Spleen (tissue), 11 donors: Measurements from ENCODE around the gene CREBRF. TPM values are rescaled to one million over a fixed set of nuclear protein-coding genes. Genes with fewer than 3 reads are reported as not detected.

Experiments
- DNase-seq: peaks from one replicate; pipeline ENCODE4 v3.0.0-alpha.2; 2020
- H3K27ac ChIP-seq, 8 donors: fragments of 200-600 bp; sonication (generic) in 7 of 8; 1 replicate in 4 of 8; 2 replicates in 4 of 8; pipeline versions ENCODE4 v1.5.0 to v1.8.0; 2016 to 2021; ENCODE audit warnings: inconsistent platforms in 4 of 8, mild to moderate bottlenecking in 4 of 8, moderate library complexity in 1 of 8
- H3K27me3 ChIP-seq, 7 donors: fragments of 200-600 bp; sonication (generic) in 6 of 7; replicated peaks in 1 of 7; 1 replicate in 4 of 7; 2 replicates in 3 of 7; pipeline versions ENCODE4 v1.5.0 to v1.8.0; 2016 to 2021; ENCODE audit warnings: inconsistent platforms in 3 of 7, mild to moderate bottlenecking in 1 of 7
- H3K36me3 ChIP-seq, 6 donors: fragments of 200-600 bp; sonication (generic) in 5 of 6; 1 replicate in 4 of 6; 2 replicates in 2 of 6; pipeline versions ENCODE4 v1.5.0 to v1.8.0; 2016 to 2021; ENCODE audit warnings: inconsistent platforms in 2 of 6
- H3K4me1 ChIP-seq, 6 donors: fragments of 200-600 bp; sonication (generic) in 5 of 6; 1 replicate in 3 of 6; 2 replicates in 3 of 6; pipeline versions ENCODE4 v1.5.0 to v1.8.0; 2016 to 2021; ENCODE audit warnings: inconsistent platforms in 3 of 6
- H3K4me3 ChIP-seq, 8 donors: fragments of 200-600 bp; sonication (generic) in 7 of 8; 1 replicate in 4 of 8; 2 replicates in 4 of 8; pipeline versions ENCODE4 v1.5.0 to v1.8.0; 2016 to 2021; ENCODE audit warnings: inconsistent platforms in 4 of 8, mild to moderate bottlenecking in 4 of 8, moderate library complexity in 2 of 8
- H3K9me3 ChIP-seq, 8 donors: fragments of 200-600 bp; sonication (generic) in 7 of 8; 1 replicate in 4 of 8; 2 replicates in 4 of 8; pipeline versions ENCODE4 v1.5.0 to v1.8.0; 2016 to 2021; ENCODE audit warnings: inconsistent platforms in 4 of 8
- POLR2A ChIP-seq, 3 donors: fragments of 450-650 bp; IDR thresholded peaks; one replicate each; pipeline ENCODE4 v1.5.1; 2017; ENCODE audit warnings: antibody characterized with exemption in 3 of 3, mild to moderate bottlenecking in 1 of 3
- POLR2AphosphoS5 ChIP-seq, 3 donors: sonication (generic); formaldehyde crosslinking; IDR thresholded peaks; one replicate each; pipeline ENCODE4 v1.5.1; 2017; ENCODE audit warnings: antibody characterized with exemption in 3 of 3
- WGBS, 5 donors: extraction: QIAGEN DNeasy Blood & Tissue Kit in 3 of 5; methylation state at CpG; one replicate each; pipeline versions ENCODE4 v1.1.5 to v1.1.7; 2013 to 2018; 5-methylcytosine and 5-hydroxymethylcytosine counted together
- intact Hi-C: fragments of 100-400 bp; cut with DNase I; formaldehyde crosslinking; loops from one replicate; pipeline ENCODE4 v1.15.0; 2023; ENCODE audit warnings: low total_unique reads
- polyA plus RNA-seq, 3 donors: library from polyadenylated mRNA; stranded (reverse); fragments of 200-250 nt; gene quantifications; one replicate each; pipeline ENCODE4 v1.2.1, GENCODE V29; 2013
- total RNA-seq, 7 donors: library from RNA; depleted of rRNA in 3 of 7; stranded (reverse); fragments of >200 nt in 3 of 7; fragmentation: NEBNext Ultra II Directional in 4 of 7; extraction: Animal tissue kit (Norgen Biotek cat#: 25700) in 4 of 7; gene quantifications; one replicate each; pipeline versions ENCODE4 v1.1.0 to v1.2.1, GENCODE V29; 2016 to 2021
- TF ChIP-seq, protein P1 (sequence below), 11 experiments: fragments of 200-600 bp in 7 of 11; fragments of 450-650 bp in 4 of 11; sonication (generic) in 4 of 11; IDR thresholded peaks in 8 of 11; conservative IDR thresholded peaks in 3 of 11; 1 replicate in 7 of 11; 2 replicates in 4 of 11; pipeline versions ENCODE4 v1.4.0 to v1.8.0; 2016 to 2021; ENCODE audit warnings: antibody characterized with exemption in 11 of 11, inconsistent platforms in 4 of 11, mild to moderate bottlenecking in 1 of 11
- donor health status: healthy with polysubstance abuse.
- donor health status: DM: no; HTN: no; CAD: no; lungs with moderate emphysema.
- donor health status: DM: no; HTN: no; CAD: no.
- donor health status: Bipolar disorder and iron deficiency.
- donor health status: healthy.
- donor health status: DM: no; HTN: no; CAD: no.
- donor health status: DM: yes; HTN: yes; CAD: no.

CREBRF gene
- total and polyA plus RNA-seq, 10 donors, result 7.2 to 85.9 (median 56.2) TPM

DNA sequence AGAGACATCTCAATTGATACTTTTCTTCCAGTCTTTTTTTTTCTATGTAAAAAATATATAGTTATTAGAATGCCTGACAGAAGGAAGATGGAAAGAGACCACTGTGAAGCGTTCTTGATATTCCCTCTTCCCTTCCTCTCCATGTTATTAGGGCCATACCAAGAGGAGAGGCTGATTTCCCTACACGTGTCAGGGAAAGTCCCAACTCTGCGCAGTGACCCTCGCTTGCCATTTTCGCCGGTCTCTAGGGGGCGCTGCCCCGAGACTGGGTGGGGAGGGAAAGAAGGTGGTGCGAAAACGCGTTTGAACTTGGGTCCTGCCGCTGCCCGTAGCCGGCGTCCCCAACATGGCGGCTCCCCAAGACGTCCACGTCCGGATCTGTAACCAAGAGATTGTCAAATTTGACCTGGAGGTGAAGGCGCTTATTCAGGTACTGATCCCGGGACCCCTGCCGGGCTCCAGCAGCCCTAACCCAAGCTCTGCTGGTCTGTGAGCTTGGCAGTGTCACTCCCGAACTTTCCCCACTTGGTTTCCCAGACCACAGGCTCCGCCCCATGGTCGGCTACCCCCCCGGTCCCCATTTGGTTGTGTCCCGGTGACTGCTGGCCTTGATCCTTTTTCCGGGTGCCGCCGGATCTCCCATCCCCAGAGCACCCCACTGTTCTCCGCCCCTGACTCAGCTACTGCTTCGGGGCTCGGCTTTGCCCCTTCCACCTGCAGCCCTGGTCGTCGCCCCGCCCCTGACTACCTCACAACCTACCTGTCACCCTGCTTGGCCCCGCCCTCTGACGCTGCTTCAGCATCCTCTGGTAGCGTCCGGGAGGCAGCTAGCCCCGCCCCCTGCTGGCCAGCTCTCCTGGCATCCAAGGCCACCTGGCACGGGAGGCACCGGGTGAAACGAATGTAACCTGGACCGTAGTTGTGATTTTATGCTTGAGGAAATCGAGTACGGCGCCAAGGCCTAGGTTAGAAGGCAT is 88.3 kb downstream of the CREBRF start, which contains the start of gene BNIP1:
TSS of gene BNIP1 (plus strand) at position 332 of the 977 bp plus-strand sequence. CDS start at position 347, 15 bp downstream.
- H3K27ac ChIP-seq, result peak within 1 kb of the TSS; percentile 89 to 94 (median 92)
- TF ChIP-seq, protein P1, sequence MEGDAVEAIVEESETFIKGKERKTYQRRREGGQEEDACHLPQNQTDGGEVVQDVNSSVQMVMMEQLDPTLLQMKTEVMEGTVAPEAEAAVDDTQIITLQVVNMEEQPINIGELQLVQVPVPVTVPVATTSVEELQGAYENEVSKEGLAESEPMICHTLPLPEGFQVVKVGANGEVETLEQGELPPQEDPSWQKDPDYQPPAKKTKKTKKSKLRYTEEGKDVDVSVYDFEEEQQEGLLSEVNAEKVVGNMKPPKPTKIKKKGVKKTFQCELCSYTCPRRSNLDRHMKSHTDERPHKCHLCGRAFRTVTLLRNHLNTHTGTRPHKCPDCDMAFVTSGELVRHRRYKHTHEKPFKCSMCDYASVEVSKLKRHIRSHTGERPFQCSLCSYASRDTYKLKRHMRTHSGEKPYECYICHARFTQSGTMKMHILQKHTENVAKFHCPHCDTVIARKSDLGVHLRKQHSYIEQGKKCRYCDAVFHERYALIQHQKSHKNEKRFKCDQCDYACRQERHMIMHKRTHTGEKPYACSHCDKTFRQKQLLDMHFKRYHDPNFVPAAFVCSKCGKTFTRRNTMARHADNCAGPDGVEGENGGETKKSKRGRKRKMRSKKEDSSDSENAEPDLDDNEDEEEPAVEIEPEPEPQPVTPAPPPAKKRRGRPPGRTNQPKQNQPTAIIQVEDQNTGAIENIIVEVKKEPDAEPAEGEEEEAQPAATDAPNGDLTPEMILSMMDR (IDR thresholded peaks at IDR 0.05 in 8 of 11, conservative IDR thresholded peaks at IDR 0.05 in 3 of 11), result peak; percentile 82 to 96 (median 92)
- TF ChIP-seq POLR2AphosphoS5 (IDR thresholded peaks at IDR 0.05) (peak; percentile 87 to 90 (median 90)), POLR2A (IDR thresholded peaks at IDR 0.05) (no peak)
- DNase-seq, result peak; percentile 99
- intact Hi-C loops, result loop anchor here (5.0 to 10.0 kb wide), 2 partner anchors 167 to 430 kb away; no protein-coding TSS in a partner anchor
- peaks cover 0 to 40% (median 20%) of the 10 kb centered on the region in 6 donors for H3K36me3 ChIP-seq
- no peaks in the 10 kb centered on the region for H3K9me3 ChIP-seq
- peak within 1 kb of the TSS; percentile 68 to 98 (median 86) for H3K4me3 ChIP-seq
- 1% methylated on average over 37 to 48 of the region's 48 CpGs for WGBS, 5 donors
- peaks cover 0 to 25% (median 16%) of the 10 kb centered on the region in 6 donors for H3K4me1 ChIP-seq
- H3K27me3 ChIP-seq, result no peaks in the 10 kb centered on the region

DNA sequence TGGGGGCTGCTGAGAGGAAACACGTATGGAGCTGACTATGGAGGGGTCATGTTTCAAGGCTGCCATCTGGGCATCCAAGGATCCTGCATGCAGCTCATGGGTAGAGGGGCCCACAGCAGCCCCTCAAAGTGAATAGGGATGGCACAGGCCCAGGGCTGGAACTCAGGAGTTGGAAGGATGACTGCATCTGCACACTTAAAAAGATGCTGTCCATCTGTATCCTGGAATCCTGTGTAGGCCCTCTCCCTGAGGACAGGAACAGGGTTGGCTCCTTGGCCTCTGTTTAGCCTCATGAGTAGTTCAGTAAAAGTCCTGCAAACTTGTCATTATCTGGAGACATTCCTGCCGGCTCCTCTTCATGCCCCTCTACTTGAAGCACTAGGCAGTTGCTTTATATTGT is 92.2 kb downstream of the CREBRF start:
- Histone ChIP-seq H3K36me3 (peaks cover 0 to 72% (median 34%) of the 10 kb centered on the region in 6 donors), H3K4me1 (peaks cover 0 to 25% (median 16%) of the 10 kb centered on the region in 6 donors), H3K27ac (no peak overlapping the region), H3K9me3 (no peaks in the 10 kb centered on the region), H3K4me3 (no peak overlapping the region), H3K27me3 (no peaks in the 10 kb centered on the region)
- intact Hi-C loops, result loop anchor here (5.0 to 10.0 kb wide), 2 partner anchors 171 to 434 kb away; no protein-coding TSS in a partner anchor
- 57 to 90% (median 70%) methylated on average over 2 of the region's 2 CpGs for WGBS, 5 donors
- TF ChIP-seq, protein P1 (IDR thresholded peaks at IDR 0.05 in 8 of 11, conservative IDR thresholded peaks at IDR 0.05 in 3 of 11), result no peak
- TF ChIP-seq POLR2A (IDR thresholded peaks at IDR 0.05) (no peak), POLR2AphosphoS5 (IDR thresholded peaks at IDR 0.05) (no peak)
- DNase-seq, result no peak

- peaks cover 6 to 99% (median 68%) of the 10 kb centered on the region in 6 donors for H3K36me3 ChIP-seq
- WGBS, 5 donors, result 90 to 98% (median 93%) methylated on average over 5 of the region's 5 CpGs
Measured at GRCh38 chr5:173152547-173152946, 96.4 kb downstream of the CREBRF start.

More at GRCh38 chr5:173152547-173152946, 96.4 kb downstream of the CREBRF start:
- H3K27ac ChIP-seq, result no peak overlapping the region
- no peaks in the 10 kb centered on the region for H3K4me1 ChIP-seq
- H3K9me3 ChIP-seq, result no peaks in the 10 kb centered on the region
- H3K4me3 ChIP-seq, result no peak overlapping the region
- intact Hi-C loops, result no loop called here
- TF ChIP-seq, protein P1 (IDR thresholded peaks at IDR 0.05 in 8 of 11, conservative IDR thresholded peaks at IDR 0.05 in 3 of 11), result no peak
- TF ChIP-seq POLR2AphosphoS5 (IDR thresholded peaks at IDR 0.05) (no peak), POLR2A (IDR thresholded peaks at IDR 0.05) (no peak)
- DNase-seq, result no peak
- no peaks in the 10 kb centered on the region for H3K27me3 ChIP-seq
